Cerebellar cortex (tissue), 1 donor: ENCODE results near the gene CDK14.
"Not testable (repeated sequence)": the region's sequence is repeated elsewhere in the genome, so short reads cannot be mapped to it uniquely, and the experiment has no call there.

Source experiments
- DNase-seq: peaks from one replicate; pipeline ENCODE4 v3.0.0-alpha.2; 2015; ENCODE audit warnings: low spot score

The CDK14 gene

GRCh38 chr7:90631502-90631901, 35.4 kb downstream of the CDK14 start:
- DNase-seq, result no peak

- DNase-seq, result not testable (repeated sequence)
Measured at GRCh38 chr7:90639683-90640082, 43.6 kb downstream of the CDK14 start.

- no peak for DNase-seq
Measured at GRCh38 chr7:90642978-90643377, 46.9 kb downstream of the CDK14 start.

- DNase-seq, result no peak
Measured at GRCh38 chr7:90645784-90646183, 49.7 kb downstream of the CDK14 start.

- DNase-seq, result no peak
Measured at GRCh38 chr7:90648107-90648506, 52.0 kb downstream of the CDK14 start.

- no peak for DNase-seq
Measured at GRCh38 chr7:90648834-90649233, 52.7 kb downstream of the CDK14 start.

- no peak for DNase-seq
Measured at GRCh38 chr7:90654718-90655427, 58.8 kb downstream of the CDK14 start.

- no peak for DNase-seq
Measured at GRCh38 chr7:90655566-90655965, 59.4 kb downstream of the CDK14 start.

GRCh38 chr7:90657481-90657880, 61.4 kb downstream of the CDK14 start:
- no peak for DNase-seq

GRCh38 chr7:90660100-90660499, 64.0 kb downstream of the CDK14 start:
- DNase-seq, result no peak

GRCh38 chr7:90660819-90661218, 64.7 kb downstream of the CDK14 start:
- DNase-seq, result no peak

- DNase-seq, result no peak
Measured at GRCh38 chr7:90661290-90662151, 65.4 kb downstream of the CDK14 start.

- DNase-seq, result no peak
Measured at GRCh38 chr7:90663176-90663575, 67.1 kb downstream of the CDK14 start.

GRCh38 chr7:90666186-90666585, 70.1 kb downstream of the CDK14 start:
- DNase-seq, result no peak

GRCh38 chr7:90668992-90669391, 72.9 kb downstream of the CDK14 start:
- DNase-seq, result no peak

GRCh38 chr7:90669492-90669891, 73.4 kb downstream of the CDK14 start:
- DNase-seq, result no peak

- no peak for DNase-seq
Measured at GRCh38 chr7:90671571-90671970, 75.5 kb downstream of the CDK14 start.

- no peak for DNase-seq
Measured at GRCh38 chr7:90672210-90672609, 76.1 kb downstream of the CDK14 start.

GRCh38 chr7:90674625-90675024, 78.5 kb downstream of the CDK14 start:
- no peak for DNase-seq

- DNase-seq, result no peak
Measured at GRCh38 chr7:90675982-90676381, 79.9 kb downstream of the CDK14 start.

GRCh38 chr7:90677486-90678404, 81.6 kb downstream of the CDK14 start:
- DNase-seq, result no peak

- no peak for DNase-seq
Measured at GRCh38 chr7:90678986-90679385, 82.9 kb downstream of the CDK14 start.
